Stimulated activated CD4-positive, alpha-beta T cell treated with anti-CD3 and anti-CD28 coated beads, Interleukin-1b, Interleukin-23, amount 100 ng/mL, for 48 hours (primary cell): Measurements from ENCODE around the gene DSEL.
A peak's percentile ranks its signal among the peaks of the same experiment; 100 is the strongest.

Experiments used
- DNase-seq: peaks from one replicate; pipeline ENCODE4 v3.0.0-alpha.2; 2020

Gene DSEL

GRCh38 chr18:67516539-67517443 is at the start of gene DSEL:
Gene DSEL, minus strand, starts transcription at chr18:67516720. Its CDS starts 2,112 bp downstream, at chr18:67514608.
- peak; percentile 96 for DNase-seq

DNA sequence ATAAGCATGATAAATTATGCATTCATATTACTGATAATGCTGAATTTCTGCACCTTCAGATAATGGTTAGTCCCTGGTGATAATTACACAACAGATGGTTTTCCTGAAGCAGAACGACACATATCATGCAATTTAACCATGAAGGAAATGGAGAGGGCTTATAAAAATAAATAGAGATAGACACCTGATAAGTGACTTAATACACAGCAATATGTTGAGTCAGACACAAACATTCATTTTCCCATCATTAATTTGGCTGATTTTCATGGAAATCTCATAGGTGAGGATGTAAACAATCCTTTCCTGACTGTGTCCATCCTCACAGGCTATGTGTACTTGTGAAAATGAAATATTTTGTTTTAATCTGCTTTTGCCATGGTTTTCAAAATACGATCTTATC is 36.9 kb upstream of the DSEL start:
- no peak for DNase-seq

DNA sequence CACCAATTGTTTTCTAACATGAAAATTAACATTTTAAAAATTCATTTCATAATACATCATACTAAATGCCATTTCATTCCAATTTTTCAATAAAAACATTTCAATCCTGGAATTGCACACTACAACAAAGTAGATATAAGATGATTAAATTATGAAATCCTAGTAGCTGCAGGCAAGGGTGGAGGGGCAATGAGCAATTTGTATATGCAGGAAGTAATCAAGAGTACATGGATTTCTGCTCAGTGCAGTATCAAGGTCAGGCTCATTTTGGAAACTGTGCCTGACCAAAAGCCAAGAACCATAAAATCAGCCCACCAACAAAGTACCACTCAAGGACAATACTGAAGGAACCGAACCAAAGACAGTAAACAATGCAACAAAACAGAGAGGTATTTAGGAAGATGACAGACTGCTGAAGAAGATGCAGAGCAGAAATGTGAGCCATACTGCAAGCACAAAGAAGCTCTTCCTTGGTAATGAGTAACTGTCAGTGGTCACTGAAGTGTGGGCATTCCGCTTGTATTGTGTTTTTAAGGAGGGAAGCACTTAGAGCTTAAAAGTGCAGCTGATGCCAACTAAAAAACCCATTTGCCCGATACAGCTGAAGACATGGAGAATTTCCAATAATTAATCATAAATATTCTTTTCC is 34.5 kb upstream of the DSEL start:
- no peak for DNase-seq

GRCh38 chr18:67549946-67550345 is 33.4 kb upstream of the DSEL start:
- no peak for DNase-seq

DNA sequence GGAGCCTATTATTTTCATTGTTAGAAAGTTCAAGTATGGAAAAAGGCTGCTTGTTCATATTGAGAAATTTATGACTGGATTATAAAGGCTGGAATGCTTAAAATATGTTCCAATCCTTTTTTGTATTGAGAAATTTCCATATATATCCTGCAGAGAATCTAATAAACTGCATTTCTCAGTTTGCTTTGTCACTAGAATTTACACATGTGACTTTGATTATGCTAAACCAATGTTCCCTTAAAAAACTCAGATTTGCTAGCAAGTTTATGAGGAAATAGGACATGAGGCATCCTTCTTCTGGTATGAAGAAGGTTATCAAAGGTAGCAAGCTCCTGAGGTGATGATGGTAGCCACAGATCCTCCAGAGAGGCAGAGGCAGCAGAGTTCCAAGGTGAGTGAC is 29.2 kb upstream of the DSEL start:
- no peak for DNase-seq

GRCh38 chr18:67540559-67540958 is 24.0 kb upstream of the DSEL start:
- DNase-seq, result no peak

DNA sequence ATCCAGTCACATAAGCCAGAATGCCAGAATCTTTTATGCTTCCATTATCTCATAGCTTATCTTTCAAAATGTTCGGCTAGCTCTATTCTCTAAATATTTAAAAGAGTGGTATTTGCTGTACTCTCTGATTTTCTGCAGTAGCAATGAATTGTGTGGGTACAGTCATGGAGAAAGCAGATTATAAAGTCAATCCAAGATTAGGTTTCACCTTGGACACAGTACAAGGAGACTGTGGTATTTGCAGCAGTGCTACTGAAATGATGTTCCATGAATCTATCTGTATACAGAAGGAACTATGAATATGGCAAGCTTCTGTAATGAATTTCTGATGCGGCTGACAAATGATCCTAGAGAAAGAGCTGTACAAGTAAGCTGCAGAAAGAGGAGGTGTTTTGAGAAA is 15.4 kb upstream of the DSEL start:
- no peak for DNase-seq

GRCh38 chr18:67525328-67526099 is 9.0 kb upstream of the DSEL start:
- no peak for DNase-seq

DNA sequence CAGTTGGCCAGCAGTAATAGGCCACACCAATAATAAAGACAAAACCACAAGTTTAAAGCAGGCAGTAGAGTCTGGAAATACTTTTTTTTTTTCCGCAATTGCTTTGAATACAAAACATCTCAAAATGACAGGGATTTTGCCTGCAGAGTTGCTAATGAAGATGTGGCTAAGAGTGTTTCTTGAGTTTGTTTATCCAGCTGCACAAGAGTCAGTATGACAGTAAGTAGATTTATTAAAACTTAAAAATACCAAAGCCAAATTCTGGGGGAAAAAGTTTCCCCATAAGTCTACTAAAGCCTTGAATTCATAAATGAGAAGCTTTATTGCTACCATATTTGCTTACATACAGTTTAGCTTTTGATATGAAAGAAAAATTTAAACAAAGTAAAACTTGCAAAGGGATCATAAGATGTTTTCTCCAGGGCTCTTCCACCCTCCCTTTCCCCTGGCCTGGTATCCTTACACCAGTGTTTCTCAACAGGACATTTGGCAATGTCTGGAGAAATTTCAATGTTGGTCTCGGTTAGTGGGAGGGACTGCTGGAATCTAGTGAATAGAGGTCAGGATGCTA is 3.9 kb upstream of the DSEL start:
- DNase-seq, result no peak

GRCh38 chr18:67519592-67519991 is 3.1 kb upstream of the DSEL start:
- no peak for DNase-seq

GRCh38 chr18:67518566-67518965 is 2.0 kb upstream of the DSEL start:
- DNase-seq, result no peak

- no peak for DNase-seq
Observed at GRCh38 chr18:67517444-67517765, 885 bp upstream of the DSEL start.

- peak; percentile 51 for DNase-seq
Observed at GRCh38 chr18:67515942-67516538, 480 bp downstream of the DSEL start.

GRCh38 chr18:67514901-67515540 is 1.5 kb downstream of the DSEL start:
- no peak for DNase-seq

DNA sequence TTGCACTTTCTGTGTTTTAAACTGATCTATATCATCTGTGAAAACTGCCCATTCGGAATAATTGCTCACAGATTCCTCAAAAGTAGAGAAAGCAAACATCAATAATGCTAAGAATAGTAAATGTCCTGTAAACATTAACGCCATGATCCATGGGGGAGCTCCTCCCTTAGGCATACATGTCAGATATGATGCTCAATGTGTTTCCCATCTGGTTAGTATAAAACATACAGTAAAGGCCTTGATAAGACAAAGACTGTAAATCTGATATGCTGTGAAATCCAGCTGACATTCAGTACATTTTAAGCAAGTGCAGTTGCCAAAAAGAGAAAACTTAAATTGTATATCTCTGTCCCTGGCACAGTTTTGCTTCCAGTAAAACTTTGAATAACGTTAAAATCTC is 2.1 kb downstream of the DSEL start:
- DNase-seq, result no peak

DNA sequence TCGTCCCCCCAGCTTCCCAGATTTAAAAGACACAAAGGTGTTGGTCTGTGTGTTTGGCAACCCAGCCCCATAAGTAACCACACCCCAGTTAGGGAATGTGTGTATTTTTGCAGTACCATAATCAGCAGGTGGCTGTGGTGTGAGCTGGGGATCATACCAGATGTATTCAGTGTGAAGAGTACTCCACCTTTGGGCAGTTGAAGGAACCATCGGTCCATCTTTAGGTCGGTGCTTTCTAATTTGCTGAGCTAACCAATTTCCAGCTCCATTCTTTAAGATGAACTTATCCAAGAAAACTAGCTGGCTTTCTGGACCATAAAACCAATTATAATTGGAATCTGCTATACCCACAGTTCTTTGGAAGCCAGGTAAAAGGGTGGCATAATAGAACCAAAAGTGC is 3.2 kb downstream of the DSEL start:
- DNase-seq, result no peak

- DNase-seq, result no peak
Observed at GRCh38 chr18:67511840-67512239, 4.7 kb downstream of the DSEL start.

- no peak for DNase-seq
Observed at GRCh38 chr18:67510831-67511230, 5.7 kb downstream of the DSEL start.

GRCh38 chr18:67509741-67510391 is 6.7 kb downstream of the DSEL start:
- DNase-seq, result no peak

GRCh38 chr18:67508146-67508545 is 8.4 kb downstream of the DSEL start:
- DNase-seq, result no peak

- no peak for DNase-seq
Observed at GRCh38 chr18:67504739-67505138, 11.8 kb downstream of the DSEL start.
